Measurements from ENCODE around the gene PRKN.

PRKN gene

DNA sequence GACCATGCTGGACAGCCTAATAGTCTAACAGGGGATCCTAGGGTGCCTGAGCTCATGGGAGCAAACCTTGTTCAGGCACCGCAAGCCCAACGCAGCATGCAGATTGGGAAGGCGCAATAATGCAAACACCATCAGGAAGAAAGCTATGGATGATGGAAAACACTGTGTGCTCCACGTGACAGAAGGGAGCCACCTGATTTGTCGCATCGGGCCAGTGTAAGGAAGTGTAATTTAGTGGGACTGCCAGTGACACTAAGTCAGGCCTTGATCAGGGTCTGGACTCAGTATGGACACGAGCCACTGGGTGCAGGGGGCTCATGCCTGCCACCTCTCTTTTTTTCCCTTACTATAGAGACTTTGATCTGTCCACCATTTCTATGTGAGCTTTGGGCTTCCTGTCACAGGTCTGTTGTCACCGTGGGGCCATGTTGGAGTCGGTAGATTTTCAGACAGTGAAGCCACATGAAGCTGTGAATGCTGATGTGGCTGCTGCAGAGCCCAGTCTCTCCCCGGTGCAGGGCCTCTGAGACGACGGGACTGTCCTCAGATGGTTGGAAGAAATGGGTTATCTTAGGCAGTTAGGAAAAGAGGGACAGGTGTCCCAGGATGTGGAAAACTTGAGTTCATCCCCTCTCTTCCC, 1379.5 kb downstream of the PRKN start:
- in situ Hi-C loops (cut with HindIII; ENCODE audit: low sequenced_read_pairs): no loop called here
- TF ChIP-seq, protein P1, sequence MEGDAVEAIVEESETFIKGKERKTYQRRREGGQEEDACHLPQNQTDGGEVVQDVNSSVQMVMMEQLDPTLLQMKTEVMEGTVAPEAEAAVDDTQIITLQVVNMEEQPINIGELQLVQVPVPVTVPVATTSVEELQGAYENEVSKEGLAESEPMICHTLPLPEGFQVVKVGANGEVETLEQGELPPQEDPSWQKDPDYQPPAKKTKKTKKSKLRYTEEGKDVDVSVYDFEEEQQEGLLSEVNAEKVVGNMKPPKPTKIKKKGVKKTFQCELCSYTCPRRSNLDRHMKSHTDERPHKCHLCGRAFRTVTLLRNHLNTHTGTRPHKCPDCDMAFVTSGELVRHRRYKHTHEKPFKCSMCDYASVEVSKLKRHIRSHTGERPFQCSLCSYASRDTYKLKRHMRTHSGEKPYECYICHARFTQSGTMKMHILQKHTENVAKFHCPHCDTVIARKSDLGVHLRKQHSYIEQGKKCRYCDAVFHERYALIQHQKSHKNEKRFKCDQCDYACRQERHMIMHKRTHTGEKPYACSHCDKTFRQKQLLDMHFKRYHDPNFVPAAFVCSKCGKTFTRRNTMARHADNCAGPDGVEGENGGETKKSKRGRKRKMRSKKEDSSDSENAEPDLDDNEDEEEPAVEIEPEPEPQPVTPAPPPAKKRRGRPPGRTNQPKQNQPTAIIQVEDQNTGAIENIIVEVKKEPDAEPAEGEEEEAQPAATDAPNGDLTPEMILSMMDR (IDR thresholded peaks at IDR 0.05; ENCODE audit: low read depth, low read length): no peak
- no peak for DNase-seq (ENCODE audit: low read depth, low spot score)
- H3K4me3 ChIP-seq (ENCODE audit: low read depth, low read length): no peak overlapping the region

DNA sequence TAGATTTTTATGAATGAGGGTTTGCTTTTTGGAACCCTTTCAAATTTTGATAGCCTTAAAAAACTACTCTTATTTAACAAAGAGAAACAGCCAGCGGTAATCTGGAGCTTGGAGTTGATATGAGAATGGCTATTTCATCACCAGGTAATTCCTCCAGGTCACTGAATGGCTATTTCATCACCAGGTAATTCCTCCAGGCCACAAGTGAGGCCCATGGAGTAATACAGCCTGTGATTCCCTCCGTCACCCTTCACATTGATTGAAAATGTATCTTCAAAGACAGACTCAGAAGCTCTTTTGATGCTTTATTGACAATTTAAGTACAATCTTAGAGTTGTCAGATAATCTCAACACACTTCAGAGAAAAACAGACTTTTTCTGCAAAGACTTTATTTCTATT, 1380.4 kb downstream of the PRKN start:
- DNase-seq (ENCODE audit: low read depth, low spot score): no peak
- in situ Hi-C loops (cut with HindIII; ENCODE audit: low sequenced_read_pairs): no loop called here
- TF ChIP-seq, protein P1 (IDR thresholded peaks at IDR 0.05; ENCODE audit: low read depth, low read length): no peak
- no peak overlapping the region for H3K4me3 ChIP-seq (ENCODE audit: low read depth, low read length)

DNA sequence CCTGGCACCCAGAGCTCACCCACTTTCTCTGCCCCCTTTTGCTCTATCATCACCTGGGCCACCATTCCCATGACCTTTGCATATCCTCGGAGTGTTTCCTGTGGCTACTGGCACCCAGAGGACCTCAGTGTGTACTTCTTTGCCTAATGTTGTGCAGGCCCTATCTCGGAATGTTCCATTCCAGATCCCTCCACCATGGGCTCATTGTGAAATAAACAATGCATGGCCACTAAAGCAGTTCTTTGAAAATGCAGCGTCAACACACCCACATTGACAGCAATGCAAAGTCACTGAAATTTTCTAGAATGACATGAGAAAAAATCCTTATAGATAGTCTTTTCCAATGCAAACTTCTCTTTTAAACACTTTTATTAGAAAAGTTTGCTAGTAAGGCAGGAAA, 1380.8 kb downstream of the PRKN start:
- in situ Hi-C loops (cut with HindIII; ENCODE audit: low sequenced_read_pairs): no loop called here
- H3K4me3 ChIP-seq (ENCODE audit: low read depth, low read length): no peak overlapping the region
- TF ChIP-seq, protein P1 (IDR thresholded peaks at IDR 0.05; ENCODE audit: low read depth, low read length): no peak
- no peak for DNase-seq (ENCODE audit: low read depth, low spot score)

DNA sequence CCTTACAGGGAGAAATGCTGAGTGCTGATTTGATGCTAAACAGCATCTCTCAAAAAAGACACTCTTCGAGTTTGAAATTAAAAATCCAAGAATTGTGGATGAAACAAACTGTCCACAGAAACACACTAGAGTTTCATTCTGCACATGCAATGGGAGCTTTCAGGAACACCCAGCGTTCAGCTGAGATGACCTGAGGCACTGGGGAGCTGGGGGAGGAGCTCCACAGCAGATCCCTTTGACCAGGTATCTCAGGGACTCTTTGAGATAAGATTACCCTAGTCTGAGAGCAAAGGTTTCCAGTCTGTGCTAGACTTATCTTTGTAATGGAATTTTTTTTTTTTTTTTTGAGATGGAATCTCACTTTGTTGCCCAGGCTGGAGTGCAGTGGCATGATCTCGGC, 1382.9 kb downstream of the PRKN start:
- H3K4me3 ChIP-seq (ENCODE audit: low read depth, low read length): no peak overlapping the region
- DNase-seq (ENCODE audit: low read depth, low spot score): no peak
- TF ChIP-seq, protein P1 (IDR thresholded peaks at IDR 0.05; ENCODE audit: low read depth, low read length): no peak
- in situ Hi-C loops (cut with HindIII; ENCODE audit: low sequenced_read_pairs): no loop called here

DNA sequence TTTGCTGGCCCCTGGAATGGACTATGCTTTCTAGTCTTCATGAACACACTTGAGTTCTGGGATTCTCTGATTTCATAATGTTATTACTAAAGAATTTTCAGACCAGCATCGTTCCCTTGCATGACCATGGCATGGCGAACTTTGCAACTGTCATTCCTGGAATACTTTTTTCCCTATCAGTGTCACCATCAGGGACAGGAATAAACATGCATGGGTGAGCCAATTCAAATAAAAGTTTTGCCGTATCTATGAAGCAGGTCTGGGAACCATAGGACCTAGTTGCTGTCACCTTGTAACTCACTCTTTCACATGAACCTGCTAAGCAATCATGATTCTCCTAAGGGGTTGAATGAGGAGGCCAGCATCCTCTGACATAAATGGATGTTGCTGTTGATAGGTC, 1385.5 kb downstream of the PRKN start:
- DNase-seq (ENCODE audit: low read depth, low spot score): no peak
- no peak overlapping the region for H3K4me3 ChIP-seq (ENCODE audit: low read depth, low read length)
- TF ChIP-seq, protein P1 (IDR thresholded peaks at IDR 0.05; ENCODE audit: low read depth, low read length): no peak
- in situ Hi-C loops (cut with HindIII; ENCODE audit: low sequenced_read_pairs): no loop called here

DNA sequence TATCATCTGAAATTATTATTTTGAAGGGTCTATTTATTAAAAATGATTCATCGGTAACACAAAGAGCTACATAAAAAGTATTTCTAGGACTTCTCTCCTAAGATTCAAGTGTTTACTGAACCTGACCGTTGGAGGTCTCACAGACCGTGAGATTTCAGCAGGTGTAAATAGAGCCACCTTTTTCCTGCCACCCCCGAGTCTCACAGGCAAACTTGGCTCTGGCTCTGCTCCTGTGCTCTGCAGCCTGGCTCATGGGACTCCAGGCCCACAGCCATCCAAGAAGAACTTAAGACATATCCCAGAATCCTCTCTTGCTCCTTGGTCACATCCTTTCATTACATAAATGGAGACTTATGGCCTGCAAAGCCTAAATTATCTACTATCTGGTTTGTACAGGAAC, 1385.9 kb downstream of the PRKN start:
- TF ChIP-seq, protein P1 (IDR thresholded peaks at IDR 0.05; ENCODE audit: low read depth, low read length): no peak
- no peak overlapping the region for H3K4me3 ChIP-seq (ENCODE audit: low read depth, low read length)
- no peak for DNase-seq (ENCODE audit: low read depth, low spot score)
- in situ Hi-C loops (cut with HindIII; ENCODE audit: low sequenced_read_pairs): no loop called here

Measured in astrocyte of the spinal cord (primary cell).